Mesenchymal stem cell (in vitro differentiated cells and primary cell): ENCODE data around the gene FHOD1.

Experiments
- DNase-seq: peaks from one replicate; pipeline ENCODE4 v3.0.0-alpha.2; 2013
- H2AFZ ChIP-seq: one replicate; pipeline ENCODE4 v1.6.1; 2013; ENCODE audit warnings: low read depth, mild to moderate bottlenecking, control low read depth, inconsistent platforms, low read length, moderate library complexity
- H2AK5ac ChIP-seq: 2 replicates; pipeline ENCODE4 v1.6.1; 2013; ENCODE audit warnings: low read length, moderate library complexity, mild to moderate bottlenecking, inconsistent platforms; ENCODE audit not compliant: severe bottlenecking
- H2BK120ac ChIP-seq: one replicate; pipeline ENCODE4 v1.6.1; 2013; ENCODE audit warnings: low read depth, mild to moderate bottlenecking, inconsistent platforms, low read length, moderate library complexity
- H2BK12ac ChIP-seq, 2 experiments: one replicate each; pipeline ENCODE4 v1.6.1; 2013; ENCODE audit warnings: inconsistent platforms in 2 of 2, low read length in 2 of 2, mild to moderate bottlenecking in 2 of 2, moderate library complexity in 2 of 2, control low read depth in 1 of 2
- H2BK15ac ChIP-seq: one replicate; pipeline ENCODE4 v1.6.1; 2013; ENCODE audit warnings: mild to moderate bottlenecking, low read depth, inconsistent platforms; ENCODE audit not compliant: poor library complexity, severe bottlenecking
- H2BK5ac ChIP-seq: 2 replicates; pipeline ENCODE4 v1.6.1; 2013; ENCODE audit warnings: low read depth, mild to moderate bottlenecking, low read length, control low read depth, inconsistent platforms; ENCODE audit not compliant: poor library complexity, severe bottlenecking
- H3K14ac ChIP-seq, 2 experiments: one replicate each; pipeline ENCODE4 v1.6.1; 2013; ENCODE audit warnings: inconsistent platforms in 2 of 2, low read length in 2 of 2, control low read depth in 1 of 2, mild to moderate bottlenecking in 1 of 2, moderate library complexity in 1 of 2
- H3K18ac ChIP-seq, 2 experiments: one replicate each; pipeline ENCODE4 v1.6.1; 2013; ENCODE audit warnings: inconsistent platforms in 2 of 2, low read length in 2 of 2, control low read depth in 1 of 2, low read depth in 1 of 2, mild to moderate bottlenecking in 1 of 2
- H3K23ac ChIP-seq, 2 experiments: one replicate each; pipeline ENCODE4 v1.6.1; 2013; ENCODE audit warnings: inconsistent platforms in 2 of 2, low read length in 2 of 2, mild to moderate bottlenecking in 2 of 2, moderate library complexity in 2 of 2, control low read depth in 1 of 2
- H3K27ac ChIP-seq: 2 replicates; pipeline ENCODE4 v1.5.1; 2013; ENCODE audit warnings: mild to moderate bottlenecking, moderate library complexity, low read length, control low read depth, inconsistent platforms; ENCODE audit not compliant: poor library complexity, severe bottlenecking
- H3K27me3 ChIP-seq, 2 experiments: 2 replicates each; pipeline versions ENCODE4 v1.6.1 to v1.7.0; 2013; ENCODE audit warnings: low read length in 2 of 2, mild to moderate bottlenecking in 2 of 2, moderate library complexity in 2 of 2, control low read depth in 1 of 2, inconsistent platforms in 1 of 2; ENCODE audit not compliant: control insufficient read depth in 1 of 2, insufficient read depth in 1 of 2
- H3K36me3 ChIP-seq, 2 experiments: 2 replicates each; pipeline versions ENCODE4 v1.6.1 to v1.7.0; 2013; ENCODE audit warnings: low read length in 2 of 2, control low read depth in 1 of 2, inconsistent platforms in 1 of 2, low read depth in 1 of 2, mild to moderate bottlenecking in 1 of 2; ENCODE audit not compliant: insufficient read depth in 2 of 2, control insufficient read depth in 1 of 2
- H3K4ac ChIP-seq, 2 experiments: one replicate each; pipeline ENCODE4 v1.6.1; 2013; ENCODE audit warnings: inconsistent platforms in 2 of 2, low read length in 2 of 2, mild to moderate bottlenecking in 2 of 2, moderate library complexity in 2 of 2, control low read depth in 1 of 2, low read depth in 1 of 2
- H3K4me1 ChIP-seq: 2 replicates; pipeline ENCODE4 v1.6.1; 2013; ENCODE audit warnings: low read depth, low read length, control low read depth; ENCODE audit not compliant: control insufficient read depth, insufficient read depth
- H3K4me2 ChIP-seq: 2 replicates; pipeline ENCODE4 v1.6.1; 2013; ENCODE audit warnings: low read length, mild to moderate bottlenecking, inconsistent platforms; ENCODE audit not compliant: poor library complexity, severe bottlenecking
- H3K4me3 ChIP-seq, 2 experiments: 2 replicates each; pipeline versions ENCODE4 v1.5.1 to v1.7.0; 2013; ENCODE audit warnings: low read length in 2 of 2, mild to moderate bottlenecking in 2 of 2, control low read depth in 1 of 2, low read depth in 1 of 2; ENCODE audit not compliant: insufficient read depth in 1 of 2
- H3K79me1 ChIP-seq: replicated peaks from 2 replicates; pipeline ENCODE4 v1.6.1; 2013; ENCODE audit warnings: mild to moderate bottlenecking, control low read depth, low read length, inconsistent platforms; ENCODE audit not compliant: poor library complexity, severe bottlenecking
- H3K9ac ChIP-seq: 2 replicates; pipeline ENCODE4 v1.7.0; 2013; ENCODE audit warnings: mild to moderate bottlenecking, low read length, moderate library complexity
- H3K9me3 ChIP-seq: 2 replicates; pipeline ENCODE4 v1.7.0; 2013; ENCODE audit warnings: mild to moderate bottlenecking, low read length; ENCODE audit not compliant: control insufficient read depth
- H4K8ac ChIP-seq: one replicate; pipeline ENCODE4 v1.6.1; 2013; ENCODE audit warnings: inconsistent platforms, mild to moderate bottlenecking, low read length, moderate library complexity
- H4K91ac ChIP-seq: one replicate; pipeline ENCODE4 v1.6.1; 2013; ENCODE audit warnings: mild to moderate bottlenecking, low read length, inconsistent platforms
- WGBS: methylation state at CpG from one replicate; pipeline ENCODE4 v1.1.7; 2013; ENCODE audit warnings: mixed read lengths; 5-methylcytosine and 5-hydroxymethylcytosine counted together

FHOD1 gene

GRCh38 chr16:67241008-67241900 is 6.0 kb downstream of the FHOD1 start:
- WGBS = 32% methylated on average over 7 of the region's 10 CpGs
- Histone ChIP-seq H4K91ac (peak overlapping the region; percentile 95), H3K9ac (peak overlapping the region; percentile 68)

DNA sequence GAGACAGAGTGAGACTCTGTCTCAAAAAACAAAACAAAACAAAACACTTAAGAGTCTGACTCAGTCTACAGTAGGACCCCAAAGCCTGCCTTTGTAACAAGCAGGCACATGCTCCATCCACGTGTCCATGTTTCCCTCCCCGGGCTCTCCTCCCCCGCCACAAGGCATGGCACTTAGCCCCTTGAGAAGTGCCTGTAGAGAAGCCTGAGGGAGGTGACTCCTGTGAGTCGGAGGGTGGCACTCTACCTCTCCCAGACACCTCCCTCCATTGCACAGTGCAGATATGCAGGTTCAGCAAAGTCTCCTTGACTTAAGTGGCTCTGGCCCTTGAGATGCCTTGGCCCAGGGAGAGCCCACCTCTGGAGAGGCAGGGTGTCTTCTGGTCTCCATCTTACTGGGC is 6.8 kb downstream of the FHOD1 start:
- Histone ChIP-seq H2BK120ac (peak overlapping the region; percentile 97), H3K4me2 (no peak overlapping the region), H2AK5ac (peak overlapping the region; percentile 96), H3K27me3 (no peaks in the 10 kb centered on the region), H3K9ac (peak overlapping the region; percentile 68), H3K4me1 (peaks cover 40% of the 10 kb centered on the region), H2BK15ac (peak overlapping the region; percentile 66), H3K9me3 (no peaks in the 10 kb centered on the region), H2AFZ (no peak overlapping the region), H3K36me3 (peaks cover 47 to 55% of the 10 kb centered on the region in 2 experiments), H3K79me1 (peaks cover 39% of the 10 kb centered on the region), H4K8ac (peak overlapping the region; percentile 77), H2BK12ac (peak overlapping the region; percentile 59 to 99), H3K4ac (peak overlapping the region; percentile 62 to 97), H3K14ac (peak overlapping the region in 1 of 2 experiments; percentile 88), H4K91ac (peak overlapping the region; percentile 87), H3K4me3 (no peak overlapping the region), H2BK5ac (peak overlapping the region; percentile 67), H3K18ac (peak overlapping the region; percentile 58 to 94), H3K27ac (peak overlapping the region; percentile 95), H3K23ac (peak overlapping the region in 1 of 2 experiments; percentile 76)
- whole genome bisulfite sequencing = 37% methylated on average over 4 of the region's 4 CpGs
- DNase-seq = peak; percentile 77

More at GRCh38 chr16:67241008-67241900, 6.0 kb downstream of the FHOD1 start:
- Histone ChIP-seq H3K4ac (peak overlapping the region; percentile 62 to 97), H3K14ac (peak overlapping the region in 1 of 2 experiments; percentile 88), H2BK12ac (peak overlapping the region; percentile 97 to 99), H3K9me3 (no peaks in the 10 kb centered on the region), H2BK15ac (peak overlapping the region; percentile 66), H2AFZ (no peak overlapping the region), H3K4me1 (peaks cover 45% of the 10 kb centered on the region), H3K4me3 (peak overlapping the region in 1 of 2 experiments; percentile 6), H3K4me2 (peak overlapping the region; percentile 24), H3K27ac (peak overlapping the region; percentile 95), H2AK5ac (peak overlapping the region; percentile 96), H3K18ac (peak overlapping the region; percentile 88 to 94), H2BK120ac (peak overlapping the region; percentile 97), H3K36me3 (peaks cover 40 to 47% of the 10 kb centered on the region in 2 experiments), H2BK5ac (peak overlapping the region; percentile 67), H3K27me3 (no peaks in the 10 kb centered on the region), H3K79me1 (peaks cover 32% of the 10 kb centered on the region), H3K23ac (peak overlapping the region in 1 of 2 experiments; percentile 76), H4K8ac (peak overlapping the region; percentile 92)
- peak; percentile 94 for DNase-seq

GRCh38 chr16:67238806-67239470 is 8.3 kb downstream of the FHOD1 start:
- no peak overlapping the region for H4K91ac ChIP-seq
- no peak overlapping the region for H4K8ac ChIP-seq
- H3K27me3 ChIP-seq = no peaks in the 10 kb centered on the region
- H3K4ac ChIP-seq = peak overlapping the region in 1 of 2 experiments; percentile 25
- no peak for DNase-seq
- H2BK15ac ChIP-seq = no peak overlapping the region
- H3K36me3 ChIP-seq = peaks cover 60 to 67% of the 10 kb centered on the region in 2 experiments
- no peak overlapping the region for H3K18ac ChIP-seq
- peak overlapping the region in 1 of 2 experiments; percentile 32 for H2BK12ac ChIP-seq
- no peak overlapping the region for H3K27ac ChIP-seq
- H2AK5ac ChIP-seq = no peak overlapping the region
- no peak overlapping the region for H3K4me2 ChIP-seq
- H3K79me1 ChIP-seq = peaks cover 46% of the 10 kb centered on the region
- H2AFZ ChIP-seq = no peak overlapping the region
- no peak overlapping the region for H2BK5ac ChIP-seq
- H3K9ac ChIP-seq = no peak overlapping the region
- peaks cover 24% of the 10 kb centered on the region for H3K4me1 ChIP-seq
- no peak overlapping the region for H2BK120ac ChIP-seq
- no peaks in the 10 kb centered on the region for H3K9me3 ChIP-seq
- no peak overlapping the region for H3K23ac ChIP-seq
- H3K14ac ChIP-seq = no peak overlapping the region
- WGBS = over 99% methylated on average over 9 of the region's 9 CpGs
- no peak overlapping the region for H3K4me3 ChIP-seq

- H2AFZ ChIP-seq = no peak overlapping the region
Observed at GRCh38 chr16:67238278-67238575, 9.1 kb downstream of the FHOD1 start.

More at GRCh38 chr16:67238278-67238575, 9.1 kb downstream of the FHOD1 start:
- Histone ChIP-seq H3K27me3 (no peaks in the 10 kb centered on the region), H3K14ac (no peak overlapping the region), H3K4me3 (no peak overlapping the region), H3K9ac (no peak overlapping the region), H3K4me2 (no peak overlapping the region), H3K9me3 (no peaks in the 10 kb centered on the region), H2AK5ac (no peak overlapping the region), H3K79me1 (peaks cover 45% of the 10 kb centered on the region), H3K4me1 (peaks cover 20% of the 10 kb centered on the region), H2BK120ac (no peak overlapping the region), H3K27ac (no peak overlapping the region), H3K36me3 (peaks cover 67 to 73% of the 10 kb centered on the region in 2 experiments), H4K91ac (no peak overlapping the region), H3K4ac (no peak overlapping the region), H2BK12ac (no peak overlapping the region), H3K23ac (no peak overlapping the region), H4K8ac (peak overlapping the region; percentile 19), H2BK15ac (no peak overlapping the region), H3K18ac (no peak overlapping the region), H2BK5ac (no peak overlapping the region)
- DNase-seq = no peak
- 100% methylated on average over 1 of the region's 3 CpGs for WGBS
